ENCODE results near the gene RNU6-7. TPM values are rescaled to one million over a fixed set of nuclear protein-coding genes. Genes with fewer than 3 reads are reported as not detected.

RNU6-7 gene
- total RNA-seq, 6 experiments from 2014 or later: not detected

DNA sequence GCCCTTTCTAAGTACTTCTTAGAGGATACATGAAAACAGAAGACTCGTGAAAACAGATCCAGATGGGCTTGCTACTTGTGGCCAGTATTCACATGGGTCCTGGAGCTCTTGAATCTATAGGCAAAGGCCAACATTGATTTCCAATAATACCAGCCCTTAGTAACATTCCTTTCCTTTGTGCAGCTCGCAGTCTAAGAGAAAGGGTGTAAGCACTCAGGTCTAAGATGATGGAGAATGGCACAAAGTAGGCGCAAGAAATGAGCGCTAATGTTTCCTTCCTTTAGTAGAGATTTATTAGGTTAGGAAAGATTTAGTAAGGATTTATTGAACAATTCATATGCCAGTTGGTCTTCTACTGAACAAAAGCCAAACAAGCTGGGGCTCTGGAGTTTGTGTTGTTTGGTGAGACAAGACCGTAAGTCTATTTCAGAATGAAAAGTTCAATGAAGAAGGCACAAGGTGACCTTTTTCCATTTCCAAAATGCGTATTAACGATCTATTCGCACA lies 699 bp downstream of the RNU6-7 start:
- 1% methylated on average over 8 of the region's 8 CpGs for WGBS (ENCODE audit: insufficient coverage, low coverage, low lambda C conversion rate, missing lambda C conversion rate)

GRCh38 chr14:32202998-32203882 lies 1.4 kb downstream of the RNU6-7 start, which contains the start of gene RNU6-8:
Gene RNU6-8, minus strand, starts transcription at chr14:32203269.
- under 1% methylated on average over 33 of the region's 57 CpGs for WGBS (ENCODE audit: insufficient coverage, low coverage, low lambda C conversion rate, missing lambda C conversion rate)
- Histone ChIP-seq H3K27me3 (no peaks in the 10 kb centered on the region), H3K4me1 (peaks cover 0 to 10% (median 2%) of the 10 kb centered on the region in 4 donors), H3K9me3 (no peaks in the 10 kb centered on the region), H3K27ac (peak within 1 kb of the TSS; percentile 86 to 96 (median 91)), H3K4me3 (peak within 1 kb of the TSS; percentile 68 to 84 (median 72)), H3K36me3 (no peaks in the 10 kb centered on the region)
- no peak for TF ChIP-seq CTCF (IDR thresholded peaks at IDR 0.05)
- peak; percentile 65 for TF ChIP-seq POLR2A (IDR thresholded peaks at IDR 0.05)
- ATAC-seq (peak; percentile 84 to 91 (median 86)), DNase-seq (peak; percentile 91 to 94 (median 93))
- intact Hi-C loops (cut with DNase I): no loop called here

More for the DNA sequence above, 699 bp downstream of the RNU6-7 start:
- Histone ChIP-seq H3K4me3 (peak overlapping the region; percentile 68 to 84 (median 72)), H3K36me3 (no peaks in the 10 kb centered on the region), H3K27ac (peak overlapping the region; percentile 86 to 96 (median 91)), H3K27me3 (no peaks in the 10 kb centered on the region), H3K4me1 (peaks cover 0 to 10% (median 2%) of the 10 kb centered on the region in 4 donors), H3K9me3 (no peaks in the 10 kb centered on the region)
- intact Hi-C loops (cut with DNase I): no loop called here
- no peak for TF ChIP-seq POLR2A (IDR thresholded peaks at IDR 0.05)
- DNase-seq (no peak), ATAC-seq (no peak)

GRCh38 chr14:32203928-32204357 lies 2.1 kb downstream of the RNU6-7 start:
- 0% methylated on average over 14 of the region's 14 CpGs for WGBS (ENCODE audit: insufficient coverage, low coverage, low lambda C conversion rate, missing lambda C conversion rate)
- intact Hi-C loops (cut with DNase I): no loop called here
- DNase-seq (peak in 2 of 3 donors; percentile 42 to 52), ATAC-seq (peak; percentile 11 to 41 (median 19))
- H3K4me3 ChIP-seq: peak overlapping the region; percentile 68 to 84 (median 72)
- no peaks in the 10 kb centered on the region for H3K27me3 ChIP-seq
- H3K36me3 ChIP-seq: no peaks in the 10 kb centered on the region
- peak overlapping the region; percentile 86 to 96 (median 91) for H3K27ac ChIP-seq
- H3K9me3 ChIP-seq: no peaks in the 10 kb centered on the region
- H3K4me1 ChIP-seq: peaks cover 0 to 10% (median 2%) of the 10 kb centered on the region in 4 donors
- TF ChIP-seq CTCF (IDR thresholded peaks at IDR 0.05): no peak
- TF ChIP-seq POLR2A (IDR thresholded peaks at IDR 0.05): no peak

DNA sequence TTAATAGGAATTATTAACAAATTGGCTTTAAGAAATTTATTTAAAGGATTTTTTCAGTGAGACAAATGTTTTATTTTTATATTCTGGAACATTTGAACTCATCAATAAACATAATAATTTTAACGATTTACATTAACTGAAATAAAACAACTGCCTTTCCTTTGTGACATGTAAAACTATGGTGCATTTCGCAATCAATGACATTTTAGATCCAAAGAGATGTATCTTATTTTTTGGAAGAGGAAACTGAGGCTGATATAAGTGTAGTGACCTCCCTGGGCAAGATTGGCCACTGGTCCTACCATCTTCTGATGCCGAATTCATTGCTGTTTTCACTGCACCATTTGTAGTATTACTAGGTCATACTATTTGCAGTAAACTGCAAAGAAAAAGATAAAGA lies 3.7 kb downstream of the RNU6-7 start:
- no peak for ATAC-seq
- intact Hi-C loops (cut with DNase I): no loop called here
- H3K9me3 ChIP-seq: no peaks in the 10 kb centered on the region
- 92% methylated on average over 3 of the region's 3 CpGs for WGBS (ENCODE audit: insufficient coverage, low coverage, low lambda C conversion rate, missing lambda C conversion rate)
- no peaks in the 10 kb centered on the region for H3K36me3 ChIP-seq
- TF ChIP-seq POLR2A (IDR thresholded peaks at IDR 0.05) (no peak), CTCF (IDR thresholded peaks at IDR 0.05) (no peak)
- peaks cover 0 to 7% (median 2%) of the 10 kb centered on the region in 4 donors for H3K4me1 ChIP-seq
- DNase-seq: no peak
- no peaks in the 10 kb centered on the region for H3K27me3 ChIP-seq
- no peak overlapping the region for H3K27ac ChIP-seq
- no peak overlapping the region for H3K4me3 ChIP-seq

DNA sequence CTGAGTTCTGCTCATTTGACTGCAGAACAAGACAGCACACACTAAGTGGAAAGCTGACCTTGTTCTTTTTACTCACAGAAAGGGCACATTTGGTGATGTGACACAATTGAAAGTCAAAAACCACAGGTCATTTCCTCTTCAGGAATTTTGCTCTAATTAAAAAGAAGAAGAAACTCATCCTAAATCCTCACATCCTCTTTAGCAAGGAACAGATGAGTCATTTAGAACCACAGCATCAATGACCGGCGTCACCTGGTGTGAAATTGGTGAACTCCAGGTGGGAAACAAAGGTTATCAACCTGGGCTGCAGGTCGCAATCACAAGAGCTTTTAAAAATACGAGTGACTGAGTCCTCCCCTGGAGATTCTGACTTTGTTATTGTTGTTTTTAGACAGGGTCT lies 4.1 kb downstream of the RNU6-7 start:
- Histone ChIP-seq H3K27me3 (no peaks in the 10 kb centered on the region), H3K4me3 (no peak overlapping the region), H3K36me3 (no peaks in the 10 kb centered on the region), H3K27ac (no peak overlapping the region), H3K4me1 (peaks cover 0 to 5% (median 2%) of the 10 kb centered on the region in 4 donors), H3K9me3 (no peaks in the 10 kb centered on the region)
- WGBS (ENCODE audit: insufficient coverage, low coverage, low lambda C conversion rate, missing lambda C conversion rate): 71% methylated on average over 4 of the region's 4 CpGs
- ATAC-seq: no peak
- DNase-seq: no peak
- no peak for TF ChIP-seq POLR2A (IDR thresholded peaks at IDR 0.05)
- no peak for TF ChIP-seq CTCF (IDR thresholded peaks at IDR 0.05)
- intact Hi-C loops (cut with DNase I): no loop called here
